ENCODE results near the gene PTPRR. TPM values are rescaled to one million over a fixed set of nuclear protein-coding genes. Genes with fewer than 3 reads are reported as not detected.

PTPRR gene
- total and polyA plus RNA-seq, 4 donors, result 0.17 to 1.5 (median 0.61) TPM

DNA sequence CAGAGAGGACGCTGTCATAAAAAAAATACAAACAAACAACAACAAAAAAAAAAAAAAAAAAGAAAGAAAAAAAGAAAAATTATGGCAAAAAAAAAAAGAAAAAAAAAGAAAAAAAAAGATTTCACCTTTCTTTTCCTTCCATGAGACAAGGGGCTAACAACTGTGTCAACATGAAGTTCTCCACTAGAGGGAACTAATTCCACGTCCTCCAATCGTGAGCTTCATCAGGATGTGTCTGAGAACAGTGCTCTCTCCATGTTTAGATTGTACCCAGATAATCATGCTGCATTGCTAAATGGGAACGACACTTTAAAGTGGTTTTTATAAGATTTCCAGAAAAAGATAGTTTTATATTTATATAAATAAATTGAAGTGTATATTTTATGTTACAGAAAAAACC is 187.2 kb downstream of the PTPRR start:
- peaks cover 0 to 2% (median 0%) of the 10 kb centered on the region in 4 donors for H3K9me3 ChIP-seq (ENCODE audit: control insufficient read depth in 4 of 4, insufficient read depth in 3 of 4, low read length in 3 of 4)
- ATAC-seq (ENCODE audit: insufficient read depth, low FRiP score), result peak; percentile 74
- H3K4me1 ChIP-seq (ENCODE audit: control insufficient read depth in 5 of 5, insufficient read depth in 5 of 5, low read length in 5 of 5), result no peaks in the 10 kb centered on the region
- H3K4me3 ChIP-seq, result no peak overlapping the region
- TF ChIP-seq CTCF (IDR thresholded peaks at IDR 0.05; ENCODE audit: control extremely low read depth, extremely low read depth), result peak; percentile 63
- H3K27ac ChIP-seq (ENCODE audit: low read depth in 1 of 2, low read length in 1 of 2), result no peak overlapping the region
- no peak overlapping the region for H3K9ac ChIP-seq (ENCODE audit: insufficient read depth in 1 of 2, low read length in 2 of 2)
- DNase-seq, result peak; percentile 48 to 88 (median 86)
- H3K27me3 ChIP-seq (ENCODE audit: control insufficient read depth in 3 of 3, insufficient read depth in 3 of 3, low read length in 2 of 3), result peaks cover 0 to 3% (median 0%) of the 10 kb centered on the region in 3 donors
- H3K36me3 ChIP-seq (ENCODE audit: control insufficient read depth in 4 of 4, insufficient read depth in 4 of 4, low read length in 4 of 4), result no peaks in the 10 kb centered on the region
- 3 to 4% methylated on average over 4 of the region's 4 CpGs for WGBS, 2 donors

GRCh38 chr12:70732287-70732686 is 188.3 kb downstream of the PTPRR start:
- no peak for TF ChIP-seq CTCF (IDR thresholded peaks at IDR 0.05; ENCODE audit: control extremely low read depth, extremely low read depth)
- Histone ChIP-seq H3K27me3 (ENCODE audit: control insufficient read depth in 3 of 3, insufficient read depth in 3 of 3, low read length in 2 of 3) (peaks cover 0 to 3% (median 0%) of the 10 kb centered on the region in 3 donors), H3K9ac (ENCODE audit: insufficient read depth in 1 of 2, low read length in 2 of 2) (no peak overlapping the region), H3K27ac (ENCODE audit: low read depth in 1 of 2, low read length in 1 of 2) (no peak overlapping the region), H3K4me1 (ENCODE audit: control insufficient read depth in 5 of 5, insufficient read depth in 5 of 5, low read length in 5 of 5) (no peaks in the 10 kb centered on the region), H3K36me3 (ENCODE audit: control insufficient read depth in 4 of 4, insufficient read depth in 4 of 4, low read length in 4 of 4) (no peaks in the 10 kb centered on the region), H3K4me3 (no peak overlapping the region), H3K9me3 (ENCODE audit: control insufficient read depth in 4 of 4, insufficient read depth in 3 of 4, low read length in 3 of 4) (peaks cover 0 to 2% (median 0%) of the 10 kb centered on the region in 4 donors)
- DNase-seq, result no peak
- ATAC-seq (ENCODE audit: insufficient read depth, low FRiP score), result no peak
- WGBS, 2 donors, result 80 to 84% methylated on average over 8 of the region's 8 CpGs

DNA sequence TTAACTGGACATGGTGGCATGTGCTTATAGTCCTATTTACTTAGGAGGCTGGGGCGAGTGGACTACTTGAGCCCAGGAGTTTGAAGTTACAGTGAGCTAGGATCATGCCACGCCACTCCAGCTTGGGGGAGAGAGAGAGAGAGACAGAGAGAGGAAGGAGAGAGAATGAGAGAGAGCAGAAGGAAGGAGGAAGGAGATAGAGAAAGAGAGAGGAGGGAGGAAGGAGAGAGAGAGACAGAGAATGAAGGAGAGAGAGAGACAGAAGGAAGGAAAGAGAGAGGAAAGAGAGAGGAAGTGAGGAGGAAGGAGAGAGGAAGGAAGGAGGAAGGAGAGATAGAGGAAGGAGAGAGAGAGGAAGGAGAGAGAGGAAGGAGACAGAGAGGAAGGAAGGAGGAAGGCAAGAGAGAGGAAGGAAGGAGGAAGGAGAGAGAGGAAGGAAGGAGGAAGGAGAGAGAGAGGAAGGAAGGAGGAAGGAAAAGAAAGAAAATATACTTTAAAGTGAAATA is 189.8 kb downstream of the PTPRR start:
- no peak overlapping the region for H3K27ac ChIP-seq (ENCODE audit: low read depth in 1 of 2, low read length in 1 of 2)
- H3K4me1 ChIP-seq (ENCODE audit: control insufficient read depth in 5 of 5, insufficient read depth in 5 of 5, low read length in 5 of 5), result no peaks in the 10 kb centered on the region
- no peak for TF ChIP-seq CTCF (IDR thresholded peaks at IDR 0.05; ENCODE audit: control extremely low read depth, extremely low read depth)
- peaks cover 0 to 3% (median 0%) of the 10 kb centered on the region in 3 donors for H3K27me3 ChIP-seq (ENCODE audit: control insufficient read depth in 3 of 3, insufficient read depth in 3 of 3, low read length in 2 of 3)
- 83 to 84% methylated on average over 2 of the region's 2 CpGs for WGBS, 2 donors
- ATAC-seq (ENCODE audit: insufficient read depth, low FRiP score) (no peak), DNase-seq (no peak)
- H3K9ac ChIP-seq (ENCODE audit: insufficient read depth in 1 of 2, low read length in 2 of 2), result no peak overlapping the region
- peaks cover 0 to 2% (median 0%) of the 10 kb centered on the region in 4 donors for H3K9me3 ChIP-seq (ENCODE audit: control insufficient read depth in 4 of 4, insufficient read depth in 3 of 4, low read length in 3 of 4)
- H3K4me3 ChIP-seq, result no peak overlapping the region
- no peaks in the 10 kb centered on the region for H3K36me3 ChIP-seq (ENCODE audit: control insufficient read depth in 4 of 4, insufficient read depth in 4 of 4, low read length in 4 of 4)

DNA sequence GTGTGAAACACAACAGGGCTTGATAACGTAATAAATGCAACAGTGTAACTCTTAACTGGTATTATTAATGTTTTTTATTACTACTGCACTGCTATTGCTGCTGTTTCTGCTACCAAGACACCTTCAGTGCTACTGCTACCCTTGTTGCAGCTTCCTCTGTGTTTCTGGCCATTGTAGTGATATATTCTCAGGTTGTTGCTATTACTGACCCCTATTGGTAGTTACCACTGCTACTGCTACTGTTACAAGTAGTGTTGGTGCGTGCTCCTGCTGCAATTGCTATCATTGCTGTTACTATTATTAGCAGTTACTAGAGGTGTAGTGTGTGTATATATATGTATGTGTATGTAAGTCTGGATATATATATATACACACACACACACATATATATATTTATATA is 196.1 kb downstream of the PTPRR start:
- Histone ChIP-seq H3K9me3 (ENCODE audit: control insufficient read depth in 4 of 4, insufficient read depth in 3 of 4, low read length in 3 of 4) (no peaks in the 10 kb centered on the region), H3K4me1 (ENCODE audit: control insufficient read depth in 5 of 5, insufficient read depth in 5 of 5, low read length in 5 of 5) (peaks cover 0 to 12% (median 0%) of the 10 kb centered on the region in 5 donors), H3K9ac (ENCODE audit: insufficient read depth in 1 of 2, low read length in 2 of 2) (no peak overlapping the region), H3K36me3 (ENCODE audit: control insufficient read depth in 4 of 4, insufficient read depth in 4 of 4, low read length in 4 of 4) (no peaks in the 10 kb centered on the region), H3K4me3 (no peak overlapping the region), H3K27me3 (ENCODE audit: control insufficient read depth in 3 of 3, insufficient read depth in 3 of 3, low read length in 2 of 3) (no peaks in the 10 kb centered on the region), H3K27ac (ENCODE audit: low read depth in 1 of 2, low read length in 1 of 2) (no peak overlapping the region)
- DNase-seq, result no peak
- no peak for TF ChIP-seq CTCF (IDR thresholded peaks at IDR 0.05; ENCODE audit: control extremely low read depth, extremely low read depth)
- no peak for ATAC-seq (ENCODE audit: insufficient read depth, low FRiP score)
- 85 to 89% methylated on average over 2 of the region's 2 CpGs for WGBS, 2 donors

All from lung (tissue), 12 donors.